D721Med (cell line): ENCODE data around the gene TRAF3.

Experiments used
- DNase-seq: peaks from one replicate; pipeline ENCODE4 v3.0.0; 2011; ENCODE audit warnings: low spot score; ENCODE audit not compliant: insufficient read length
- FAIRE-seq: peaks from 2 replicates; lab custom pipeline; 2011; peaks lifted over from hg19 to GRCh38; lab: Jason Lieb, UNC
- CTCF ChIP-seq: IDR thresholded peaks from 2 replicates; pipeline ENCODE4 v1.5.1; 2012; ENCODE audit warnings: mild to moderate bottlenecking, control low read depth; ENCODE audit not compliant: insufficient read depth; ENCODE audit errors: missing control alignments

The TRAF3 gene

DNA sequence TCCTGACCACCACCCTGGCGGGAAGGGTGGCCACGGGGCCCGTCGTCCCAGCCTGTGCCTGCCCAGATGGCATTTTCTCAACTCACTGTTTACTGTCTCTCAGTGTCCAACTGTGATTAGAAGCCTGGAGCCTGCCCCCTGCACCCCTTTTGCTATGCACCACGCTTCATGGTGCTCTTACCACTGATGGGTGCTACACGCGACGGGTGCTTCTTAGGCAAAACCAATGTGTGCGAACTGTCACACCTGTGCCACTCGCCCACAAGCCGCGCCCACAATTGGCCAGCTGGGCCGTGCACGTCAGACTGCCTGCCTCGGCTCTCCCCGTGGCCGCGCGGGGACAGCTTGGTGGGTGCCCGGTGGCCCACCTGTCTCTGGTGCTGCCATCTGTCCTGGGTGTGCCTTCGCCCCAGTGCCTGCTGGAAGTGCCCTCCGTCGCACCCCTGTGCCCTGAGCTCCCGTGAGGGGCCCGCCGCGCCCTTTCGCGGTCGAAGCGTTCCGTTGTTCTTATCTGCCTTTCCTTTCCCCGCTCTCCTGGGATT lies 130.1 kb downstream of the TRAF3 start:
- FAIRE-seq: no peak
- TF ChIP-seq CTCF: no peak
- no peak for DNase-seq

- FAIRE-seq: no peak
- TF ChIP-seq CTCF: no peak
Measured at GRCh38 chr14:102907980-102908730, 130.9 kb downstream of the TRAF3 start.

GRCh38 chr14:102908766-102909455 lies 131.7 kb downstream of the TRAF3 start:
- TF ChIP-seq CTCF: no peak
- no peak for DNase-seq
- FAIRE-seq: no peak

More at GRCh38 chr14:102907980-102908730, 130.9 kb downstream of the TRAF3 start:
- no peak for DNase-seq

GRCh38 chr14:102909462-102909861 lies 132.2 kb downstream of the TRAF3 start:
- FAIRE-seq (no peak), DNase-seq (no peak)
- no peak for TF ChIP-seq CTCF

- no peak for FAIRE-seq
- DNase-seq: no peak
- no peak for TF ChIP-seq CTCF
Measured at GRCh38 chr14:102909911-102910310, 132.7 kb downstream of the TRAF3 start.

GRCh38 chr14:102910442-102910841 lies 133.2 kb downstream of the TRAF3 start:
- no peak for DNase-seq
- TF ChIP-seq CTCF: no peak
- FAIRE-seq: no peak
